22Rv1 (cell line): ENCODE measurements around the gene LRMDA.

Experiments
- ZFX ChIP-seq: fragments of 450-650 bp; IDR thresholded peaks from 2 replicates; pipeline ENCODE4 v1.6.1; 2017; ENCODE audit warnings: antibody characterized with exemption, borderline replicate concordance
- TF ChIP-seq, protein P1 (sequence below): fragments of 450-650 bp; IDR thresholded peaks from 2 replicates; pipeline ENCODE4 v1.5.1; 2017; ENCODE audit warnings: mild to moderate bottlenecking

DNA sequence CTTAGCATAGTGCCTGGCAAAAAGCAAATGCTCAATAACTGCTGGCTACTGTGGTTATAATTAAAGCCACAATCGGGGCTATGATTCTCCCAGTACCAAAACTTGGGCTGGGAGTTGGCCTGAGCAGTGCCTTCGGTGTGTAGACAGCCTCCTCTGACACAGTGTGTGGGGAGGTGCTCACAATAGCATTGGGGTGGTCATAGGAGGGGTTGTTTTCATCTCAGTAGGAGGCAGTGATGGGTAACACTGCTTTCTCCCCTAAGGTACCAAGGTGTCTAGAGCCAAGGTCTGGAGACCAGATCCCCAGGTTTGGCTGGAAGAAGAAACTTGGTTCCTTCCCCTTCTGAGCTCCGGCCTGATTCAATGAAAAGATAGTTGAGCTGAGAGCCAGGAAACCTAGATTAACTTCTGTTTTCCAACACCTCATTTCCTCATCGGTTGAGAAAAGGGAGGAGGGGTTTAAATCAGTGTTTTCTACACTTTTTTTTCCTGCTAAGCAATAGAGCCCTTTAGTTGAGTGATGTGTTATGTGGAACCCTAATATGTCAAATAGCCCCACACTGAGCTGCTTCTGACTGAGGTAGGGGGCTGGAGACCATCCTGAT lies 68.2 kb downstream of the LRMDA start:
- TF ChIP-seq, protein P1, sequence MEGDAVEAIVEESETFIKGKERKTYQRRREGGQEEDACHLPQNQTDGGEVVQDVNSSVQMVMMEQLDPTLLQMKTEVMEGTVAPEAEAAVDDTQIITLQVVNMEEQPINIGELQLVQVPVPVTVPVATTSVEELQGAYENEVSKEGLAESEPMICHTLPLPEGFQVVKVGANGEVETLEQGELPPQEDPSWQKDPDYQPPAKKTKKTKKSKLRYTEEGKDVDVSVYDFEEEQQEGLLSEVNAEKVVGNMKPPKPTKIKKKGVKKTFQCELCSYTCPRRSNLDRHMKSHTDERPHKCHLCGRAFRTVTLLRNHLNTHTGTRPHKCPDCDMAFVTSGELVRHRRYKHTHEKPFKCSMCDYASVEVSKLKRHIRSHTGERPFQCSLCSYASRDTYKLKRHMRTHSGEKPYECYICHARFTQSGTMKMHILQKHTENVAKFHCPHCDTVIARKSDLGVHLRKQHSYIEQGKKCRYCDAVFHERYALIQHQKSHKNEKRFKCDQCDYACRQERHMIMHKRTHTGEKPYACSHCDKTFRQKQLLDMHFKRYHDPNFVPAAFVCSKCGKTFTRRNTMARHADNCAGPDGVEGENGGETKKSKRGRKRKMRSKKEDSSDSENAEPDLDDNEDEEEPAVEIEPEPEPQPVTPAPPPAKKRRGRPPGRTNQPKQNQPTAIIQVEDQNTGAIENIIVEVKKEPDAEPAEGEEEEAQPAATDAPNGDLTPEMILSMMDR: no peak
- TF ChIP-seq ZFX: no peak
